ENCODE data around the gene ALPG.

- TF ChIP-seq YY1 (IDR thresholded peaks at IDR 0.05; ENCODE audit: low read depth, low read length) (no peak), MAX (IDR thresholded peaks at IDR 0.05; ENCODE audit: low read depth, low read length) (no peak), CTCF (IDR thresholded peaks at IDR 0.05 in 2 of 3, conservative IDR thresholded peaks at IDR 0.05 in 1 of 3; ENCODE audit: control insufficient read depth in 2 of 3, extremely low read depth in 1 of 3, insufficient read depth in 1 of 3, low read depth in 3 of 3, low read length in 3 of 3) (no peak), POLR2A (IDR thresholded peaks at IDR 0.05; ENCODE audit: low read depth, low read length) (no peak), RB1 (IDR thresholded peaks at IDR 0.05; ENCODE audit: borderline replicate concordance) (no peak), EZH2 (IDR thresholded peaks at IDR 0.05; ENCODE audit: borderline replicate concordance, control insufficient read depth, low read depth, low read length) (no peak), NFYB (IDR thresholded peaks at IDR 0.05; ENCODE audit: insufficient read depth, low read depth, low read length) (no peak), TARDBP (IDR thresholded peaks at IDR 0.05; ENCODE audit: borderline replicate concordance) (no peak), CEBPZ (IDR thresholded peaks at IDR 0.05; ENCODE audit: low read depth, low read length) (no peak), SUPT20H (IDR thresholded peaks at IDR 0.05; ENCODE audit: borderline replicate concordance, control insufficient read depth, low read depth, low read length) (no peak)
- TF ChIP-seq, protein P1, sequence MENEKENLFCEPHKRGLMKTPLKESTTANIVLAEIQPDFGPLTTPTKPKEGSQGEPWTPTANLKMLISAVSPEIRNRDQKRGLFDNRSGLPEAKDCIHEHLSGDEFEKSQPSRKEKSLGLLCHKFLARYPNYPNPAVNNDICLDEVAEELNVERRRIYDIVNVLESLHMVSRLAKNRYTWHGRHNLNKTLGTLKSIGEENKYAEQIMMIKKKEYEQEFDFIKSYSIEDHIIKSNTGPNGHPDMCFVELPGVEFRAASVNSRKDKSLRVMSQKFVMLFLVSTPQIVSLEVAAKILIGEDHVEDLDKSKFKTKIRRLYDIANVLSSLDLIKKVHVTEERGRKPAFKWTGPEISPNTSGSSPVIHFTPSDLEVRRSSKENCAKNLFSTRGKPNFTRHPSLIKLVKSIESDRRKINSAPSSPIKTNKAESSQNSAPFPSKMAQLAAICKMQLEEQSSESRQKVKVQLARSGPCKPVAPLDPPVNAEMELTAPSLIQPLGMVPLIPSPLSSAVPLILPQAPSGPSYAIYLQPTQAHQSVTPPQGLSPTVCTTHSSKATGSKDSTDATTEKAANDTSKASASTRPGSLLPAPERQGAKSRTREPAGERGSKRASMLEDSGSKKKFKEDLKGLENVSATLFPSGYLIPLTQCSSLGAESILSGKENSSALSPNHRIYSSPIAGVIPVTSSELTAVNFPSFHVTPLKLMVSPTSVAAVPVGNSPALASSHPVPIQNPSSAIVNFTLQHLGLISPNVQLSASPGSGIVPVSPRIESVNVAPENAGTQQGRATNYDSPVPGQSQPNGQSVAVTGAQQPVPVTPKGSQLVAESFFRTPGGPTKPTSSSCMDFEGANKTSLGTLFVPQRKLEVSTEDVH (IDR thresholded peaks at IDR 0.05; ENCODE audit: low read depth, partially characterized antibody), result no peak
These were observed 40.5 kb downstream of the ALPG start for GRCh38 chr2:232447091-232447620.

Measured in GM12878 (cell line).